Measurements from ENCODE around the gene OR52B6.

The OR52B6 gene, protein sequence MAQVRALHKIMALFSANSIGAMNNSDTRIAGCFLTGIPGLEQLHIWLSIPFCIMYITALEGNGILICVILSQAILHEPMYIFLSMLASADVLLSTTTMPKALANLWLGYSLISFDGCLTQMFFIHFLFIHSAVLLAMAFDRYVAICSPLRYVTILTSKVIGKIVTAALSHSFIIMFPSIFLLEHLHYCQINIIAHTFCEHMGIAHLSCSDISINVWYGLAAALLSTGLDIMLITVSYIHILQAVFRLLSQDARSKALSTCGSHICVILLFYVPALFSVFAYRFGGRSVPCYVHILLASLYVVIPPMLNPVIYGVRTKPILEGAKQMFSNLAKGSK

DNA sequence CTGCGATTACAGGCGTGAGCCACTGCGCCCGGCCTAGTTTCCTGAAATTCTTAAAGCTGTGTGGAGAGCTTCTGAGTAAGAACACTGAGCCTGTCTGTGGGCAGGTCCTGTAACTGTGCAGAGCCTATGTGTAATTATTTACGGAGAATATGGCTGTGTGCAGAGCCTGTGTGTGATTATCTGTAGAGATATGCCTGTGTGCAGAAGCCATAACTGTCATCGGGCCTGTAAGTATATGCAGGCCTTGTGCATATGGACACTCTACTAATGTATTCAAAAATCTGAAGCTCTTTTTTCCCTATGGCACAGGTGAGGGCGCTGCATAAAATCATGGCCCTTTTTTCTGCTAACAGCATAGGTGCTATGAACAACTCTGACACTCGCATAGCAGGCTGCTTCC, at the start of gene OR52B6:
TSS of gene OR52B6 (plus strand) at position 301 of the 400 bp plus-strand sequence. CDS start at position 301, 0 bp downstream.
- H3K9me3 Mint-ChIP-seq = peaks cover 2 to 7% of the 10 kb centered on the region in 2 donors
- H3K27ac Mint-ChIP-seq = no peak within 1 kb of the TSS
- no peak within 1 kb of the TSS for H3K4me3 Mint-ChIP-seq
- H3K36me3 Mint-ChIP-seq = no peaks in the 10 kb centered on the region
- ATAC-seq (replicated peaks) (no peak), DNase-seq (no peak)
- H3K4me1 Mint-ChIP-seq = no peaks in the 10 kb centered on the region
- H3K27me3 Mint-ChIP-seq = no peaks in the 10 kb centered on the region

DNA sequence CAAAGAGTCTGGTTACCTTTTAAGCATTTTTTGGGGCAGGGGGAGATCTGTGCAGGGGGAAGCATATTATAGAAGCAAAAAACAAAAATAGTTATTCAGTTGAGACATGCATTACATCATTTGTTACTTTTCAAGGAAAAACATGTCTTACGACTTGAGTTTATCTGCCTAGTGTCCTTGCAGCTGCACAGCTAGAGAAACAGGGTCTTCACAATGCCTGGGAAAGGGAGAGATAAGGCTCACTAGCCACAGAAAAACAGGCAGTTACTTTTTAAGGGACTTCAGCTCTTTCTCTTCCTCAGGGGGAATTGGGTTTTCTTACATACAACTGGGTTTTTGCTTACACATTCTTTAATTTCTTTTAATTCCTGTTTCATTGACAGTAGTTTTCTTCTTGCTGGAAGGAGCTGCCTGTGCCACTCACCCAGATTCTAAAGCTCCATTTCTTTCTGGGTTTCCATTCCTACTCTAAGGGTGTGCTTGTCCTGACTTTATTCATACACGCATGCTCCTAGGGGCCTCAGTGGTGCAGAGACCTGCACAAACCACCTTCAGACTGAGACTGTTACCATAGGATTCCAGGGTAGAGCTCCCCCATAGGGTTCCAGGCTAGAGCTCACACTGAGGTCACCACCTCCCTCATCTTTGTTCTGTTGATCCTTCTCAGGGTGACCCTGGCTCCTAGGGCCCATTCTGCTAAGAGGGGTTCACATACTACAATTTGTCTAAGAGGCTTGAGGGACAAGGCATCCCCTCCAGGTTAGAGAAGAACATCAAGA, 49.4 kb upstream of the OR52B6 start:
- H3K36me3 Mint-ChIP-seq = no peaks in the 10 kb centered on the region
- ATAC-seq (replicated peaks) (no peak), DNase-seq (no peak)
- no peak overlapping the region for H3K4me3 Mint-ChIP-seq
- no peaks in the 10 kb centered on the region for H3K4me1 Mint-ChIP-seq
- H3K27ac Mint-ChIP-seq = no peak overlapping the region
- no peaks in the 10 kb centered on the region for H3K27me3 Mint-ChIP-seq
- no peaks in the 10 kb centered on the region for H3K9me3 Mint-ChIP-seq

DNA sequence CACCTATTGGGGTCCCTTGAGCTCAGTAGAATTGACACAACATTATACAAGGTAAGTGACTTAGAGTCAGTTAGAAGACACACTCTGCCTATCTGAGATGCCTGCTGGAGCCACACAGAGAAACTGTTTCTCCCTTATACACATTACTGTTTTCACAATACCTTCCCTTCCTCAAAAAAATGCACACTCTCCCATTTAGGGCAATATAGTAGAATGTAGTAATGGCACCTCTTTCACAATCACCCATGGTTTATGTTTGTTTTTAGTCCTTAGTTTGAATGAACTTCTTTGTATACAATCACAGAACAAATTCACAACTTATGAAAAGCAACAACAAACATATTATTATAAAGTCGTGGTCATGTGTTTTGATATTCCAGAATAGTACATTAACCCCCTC, 46.6 kb upstream of the OR52B6 start:
- Mint-ChIP-seq H3K27me3 (no peaks in the 10 kb centered on the region), H3K4me1 (no peaks in the 10 kb centered on the region), H3K36me3 (peaks cover 0 to 2% of the 10 kb centered on the region in 2 donors), H3K4me3 (no peak overlapping the region), H3K9me3 (peaks cover 0 to 7% of the 10 kb centered on the region in 2 donors), H3K27ac (no peak overlapping the region)
- ATAC-seq (replicated peaks) (no peak), DNase-seq (no peak)

DNA sequence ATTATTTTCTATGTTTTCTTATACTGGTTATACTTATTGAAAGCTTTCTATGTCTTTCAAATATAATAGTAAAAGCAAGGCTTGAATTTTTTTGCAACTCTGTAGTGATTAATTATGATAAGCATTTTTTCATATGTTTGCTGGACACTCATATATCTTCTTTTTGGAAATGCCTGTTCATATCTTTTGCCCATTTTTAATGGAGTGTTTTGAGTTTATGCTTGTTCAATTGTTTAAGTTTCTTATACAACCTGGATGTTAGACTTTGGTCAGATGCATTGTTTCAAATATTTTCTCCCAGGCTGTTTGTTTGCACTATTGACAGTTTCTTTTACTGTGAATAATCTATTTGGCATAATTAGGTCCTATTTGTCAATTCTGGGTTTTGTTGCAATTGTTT, 44.2 kb upstream of the OR52B6 start:
- no peak overlapping the region for H3K27ac Mint-ChIP-seq
- no peak overlapping the region for H3K4me3 Mint-ChIP-seq
- DNase-seq = no peak
- peaks cover 0 to 2% of the 10 kb centered on the region in 2 donors for H3K36me3 Mint-ChIP-seq
- H3K9me3 Mint-ChIP-seq = peaks cover 0 to 7% of the 10 kb centered on the region in 2 donors
- H3K27me3 Mint-ChIP-seq = no peaks in the 10 kb centered on the region
- no peaks in the 10 kb centered on the region for H3K4me1 Mint-ChIP-seq
- ATAC-seq (replicated peaks) = no peak

DNA sequence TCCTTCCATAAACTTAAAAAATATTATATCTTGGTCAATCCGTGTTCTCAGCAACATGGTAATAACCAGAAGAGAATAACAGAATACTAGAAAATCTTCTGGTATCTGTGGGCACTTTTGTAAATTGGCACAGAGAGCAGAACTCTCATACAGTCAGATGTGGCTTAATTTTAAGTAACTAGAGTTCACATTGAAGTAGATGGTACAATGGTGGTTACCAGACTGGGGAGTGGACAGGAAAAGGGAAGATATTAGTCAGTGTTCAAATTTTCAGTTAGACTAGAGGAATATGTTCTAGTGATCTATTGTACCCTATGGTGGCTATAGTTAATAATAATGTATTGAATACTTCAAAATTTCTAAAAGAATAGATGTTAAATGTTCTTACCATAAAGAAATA, 39.2 kb upstream of the OR52B6 start:
- Mint-ChIP-seq H3K4me3 (no peak overlapping the region), H3K4me1 (no peaks in the 10 kb centered on the region), H3K27ac (no peak overlapping the region), H3K27me3 (no peaks in the 10 kb centered on the region), H3K9me3 (peaks cover 0 to 7% of the 10 kb centered on the region in 2 donors), H3K36me3 (peaks cover 0 to 2% of the 10 kb centered on the region in 2 donors)
- ATAC-seq (replicated peaks) (no peak), DNase-seq (no peak)

DNA sequence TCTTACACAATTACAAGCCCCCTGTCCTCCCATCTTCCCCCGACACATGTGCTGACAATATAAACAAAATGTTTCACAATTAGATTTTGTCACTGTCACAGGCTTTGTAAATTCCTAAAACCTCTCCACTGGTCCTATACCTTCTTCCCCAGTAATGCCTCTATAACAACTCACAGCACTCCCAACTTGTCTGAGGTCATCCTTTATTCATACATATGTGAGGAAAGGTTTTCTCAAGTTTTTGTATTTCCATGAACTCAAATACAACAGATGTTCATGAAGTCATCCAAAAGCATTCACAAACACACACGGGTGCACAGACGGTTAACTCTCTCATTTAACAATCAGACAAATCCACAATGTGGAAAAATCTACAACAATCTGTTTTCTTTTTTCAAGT, 34.2 kb upstream of the OR52B6 start:
- no peak for DNase-seq
- no peak for ATAC-seq (replicated peaks)
- Mint-ChIP-seq H3K27ac (no peak overlapping the region), H3K4me3 (no peak overlapping the region), H3K27me3 (peaks cover under 1 to 5% of the 10 kb centered on the region in 2 donors), H3K9me3 (peaks cover 0 to 2% of the 10 kb centered on the region in 2 donors), H3K36me3 (no peaks in the 10 kb centered on the region), H3K4me1 (no peaks in the 10 kb centered on the region)

DNA sequence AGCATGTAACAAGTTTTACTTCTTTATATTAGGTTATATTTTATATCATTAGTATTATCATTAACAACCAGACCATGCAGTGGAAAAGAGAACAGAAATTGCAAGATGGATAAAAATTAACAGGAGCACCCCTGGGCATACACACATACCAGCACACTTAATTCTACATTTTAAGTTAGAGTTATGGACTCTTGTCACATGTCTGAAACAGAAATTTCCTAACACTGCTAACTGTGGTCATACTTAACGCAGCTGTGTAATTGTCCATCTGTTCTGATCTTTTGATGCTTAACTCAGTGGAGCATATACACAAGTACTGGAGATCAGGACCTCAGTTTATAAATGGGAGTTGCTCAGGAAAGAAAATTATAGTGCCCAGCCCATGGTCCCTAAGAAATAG, 32.7 kb upstream of the OR52B6 start:
- ATAC-seq (replicated peaks) (no peak), DNase-seq (no peak)
- no peak overlapping the region for H3K27ac Mint-ChIP-seq
- peaks cover 8 to 12% of the 10 kb centered on the region in 2 donors for H3K27me3 Mint-ChIP-seq
- peaks cover 0 to 2% of the 10 kb centered on the region in 2 donors for H3K9me3 Mint-ChIP-seq
- no peak overlapping the region for H3K4me3 Mint-ChIP-seq
- H3K4me1 Mint-ChIP-seq = no peaks in the 10 kb centered on the region
- peaks cover 0 to 2% of the 10 kb centered on the region in 2 donors for H3K36me3 Mint-ChIP-seq

DNA sequence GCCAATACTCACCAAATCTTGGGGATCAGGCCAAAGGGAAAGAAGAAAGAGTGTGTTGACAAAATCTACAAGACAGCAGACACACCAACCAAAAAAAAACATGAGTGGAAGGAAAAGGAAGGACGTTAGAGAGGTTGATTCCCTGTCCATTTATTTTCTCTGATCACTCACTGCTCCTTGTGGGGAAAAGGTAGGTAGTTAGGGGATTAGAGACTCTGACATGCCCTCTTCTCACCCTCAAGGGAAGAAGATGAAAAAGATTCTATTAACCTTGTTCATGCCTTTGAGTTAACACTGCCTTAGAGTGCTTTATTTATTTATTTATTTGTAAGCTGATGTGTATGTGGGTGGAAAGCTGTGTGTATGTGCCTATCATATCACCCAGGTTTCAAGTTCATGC, 32.2 kb upstream of the OR52B6 start, which contains the start of gene OR52H1:
TSS of gene OR52H1 (minus strand) at position 101 of the 400 bp plus-strand sequence. CDS start 3,035 bp downstream, outside the sequence.
- no peak within 1 kb of the TSS for H3K27ac Mint-ChIP-seq
- H3K4me1 Mint-ChIP-seq = no peaks in the 10 kb centered on the region
- H3K4me3 Mint-ChIP-seq = no peak within 1 kb of the TSS
- H3K9me3 Mint-ChIP-seq = peaks cover 0 to 2% of the 10 kb centered on the region in 2 donors
- peaks cover 0 to 2% of the 10 kb centered on the region in 2 donors for H3K36me3 Mint-ChIP-seq
- DNase-seq (no peak), ATAC-seq (replicated peaks) (no peak)
- peaks cover 8 to 12% of the 10 kb centered on the region in 2 donors for H3K27me3 Mint-ChIP-seq

DNA sequence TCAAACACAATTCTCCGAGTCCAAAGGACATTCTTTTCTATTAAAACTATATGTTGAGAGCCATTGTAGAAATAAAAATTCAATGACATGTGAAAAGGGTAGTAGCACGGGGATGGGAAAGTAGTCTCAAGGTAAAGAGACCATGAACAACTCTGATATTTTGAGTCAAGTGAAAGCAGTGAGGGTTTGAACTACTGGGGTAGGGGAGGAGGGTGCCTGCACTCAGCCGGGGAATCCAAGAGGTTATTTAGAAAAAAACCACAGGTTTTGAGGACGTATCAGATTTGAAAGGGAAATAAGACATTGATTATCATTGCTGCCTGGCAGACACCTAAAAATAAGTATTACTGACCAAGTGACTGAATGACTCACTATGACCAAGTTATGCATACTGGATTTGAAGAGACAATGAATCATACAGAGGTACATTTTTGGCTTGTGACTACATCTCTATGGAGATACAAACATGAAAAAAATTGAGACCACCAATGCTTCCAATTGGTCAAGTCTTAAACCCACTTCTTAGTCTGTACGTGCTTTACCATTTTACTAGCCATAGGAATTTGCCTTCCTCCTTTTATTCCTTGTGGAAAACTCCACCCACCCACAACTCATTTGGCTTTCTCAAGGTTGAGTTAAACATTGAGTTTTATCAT, 30.1 kb upstream of the OR52B6 start:
- Mint-ChIP-seq H3K36me3 (peaks cover 0 to 2% of the 10 kb centered on the region in 2 donors), H3K4me1 (peaks cover 2 to 6% of the 10 kb centered on the region in 2 donors), H3K9me3 (peaks cover 0 to 2% of the 10 kb centered on the region in 2 donors), H3K27me3 (peaks cover 8 to 16% of the 10 kb centered on the region in 2 donors), H3K4me3 (no peak overlapping the region), H3K27ac (no peak overlapping the region)
- DNase-seq (no peak), ATAC-seq (replicated peaks) (peak in 1 of 2 donors; percentile 68)

DNA sequence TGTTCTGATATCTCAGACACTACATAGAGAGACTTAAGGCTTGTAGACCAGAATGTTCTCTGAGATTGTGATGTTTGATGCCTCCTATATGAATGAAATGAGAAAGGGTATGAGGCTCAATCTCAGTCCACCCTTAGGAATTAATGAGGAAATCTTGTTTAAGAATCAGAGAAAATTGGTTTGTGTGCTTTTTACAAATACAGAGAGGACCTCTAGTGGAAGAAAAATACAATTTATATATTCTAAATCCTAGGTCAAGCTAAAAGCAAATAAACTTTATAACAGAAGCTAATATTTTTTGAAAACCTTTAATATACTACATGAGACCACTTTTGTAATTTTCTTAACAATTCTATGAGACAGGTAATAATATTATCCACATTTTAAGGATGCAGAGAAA, 27.3 kb upstream of the OR52B6 start:
- Mint-ChIP-seq H3K4me3 (no peak overlapping the region), H3K27me3 (peaks cover 8 to 16% of the 10 kb centered on the region in 2 donors), H3K36me3 (peaks cover 0 to 2% of the 10 kb centered on the region in 2 donors), H3K27ac (no peak overlapping the region), H3K4me1 (peaks cover 2 to 6% of the 10 kb centered on the region in 2 donors), H3K9me3 (peaks cover 0 to 2% of the 10 kb centered on the region in 2 donors)
- DNase-seq (no peak), ATAC-seq (replicated peaks) (no peak)

DNA sequence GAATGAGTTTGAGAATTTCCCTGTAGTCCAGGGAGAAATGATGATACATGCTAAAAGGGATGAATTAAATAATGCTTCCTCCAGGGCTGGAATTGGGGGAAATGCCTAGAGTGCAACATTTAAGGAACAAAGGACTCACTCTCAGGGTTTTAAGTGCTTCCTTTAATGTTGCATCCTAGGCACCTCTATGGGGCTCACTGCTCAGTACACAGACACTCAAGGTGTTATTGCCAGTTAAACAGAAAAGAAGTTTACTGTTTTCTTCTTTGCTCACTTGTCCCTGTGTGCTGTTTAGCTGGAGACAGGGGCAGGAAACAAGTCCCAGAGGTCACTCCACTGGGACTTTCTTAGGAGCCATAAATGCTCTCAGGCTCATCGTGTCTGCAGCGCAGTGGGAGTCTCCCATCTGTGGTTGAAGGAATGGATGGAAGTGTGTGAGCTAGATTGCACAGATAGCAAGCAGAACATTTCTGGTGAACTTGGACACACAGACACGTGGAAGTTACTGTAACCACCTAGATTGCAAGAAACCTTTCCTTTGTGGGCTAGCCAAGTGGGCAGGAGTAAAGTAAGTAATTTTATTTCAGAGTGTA, 24.0 kb upstream of the OR52B6 start:
- Mint-ChIP-seq H3K4me1 (peaks cover 2 to 6% of the 10 kb centered on the region in 2 donors), H3K36me3 (no peaks in the 10 kb centered on the region), H3K4me3 (no peak overlapping the region), H3K27me3 (peaks cover 5 to 9% of the 10 kb centered on the region in 2 donors), H3K27ac (no peak overlapping the region), H3K9me3 (no peaks in the 10 kb centered on the region)
- no peak for ATAC-seq (replicated peaks)
- DNase-seq = no peak

DNA sequence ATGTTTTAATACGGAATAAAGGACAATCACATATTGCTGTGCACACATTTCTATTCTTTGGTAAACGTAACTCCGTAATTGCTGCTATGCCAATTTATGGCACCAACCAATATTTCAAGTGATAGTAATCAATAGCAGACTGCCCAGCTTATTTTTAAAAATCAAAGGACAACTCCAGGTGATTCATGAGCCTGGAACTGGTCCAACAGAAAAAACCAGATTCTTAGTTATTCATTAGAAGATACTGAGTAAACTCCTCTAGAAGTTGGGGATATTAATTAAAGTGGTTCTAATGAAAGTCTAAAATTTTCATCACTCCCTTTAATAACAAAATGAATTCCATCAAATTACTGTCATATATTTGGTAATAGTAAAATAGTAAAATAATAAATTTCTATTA, 22.9 kb upstream of the OR52B6 start:
- H3K27me3 Mint-ChIP-seq = peaks cover 0 to 4% of the 10 kb centered on the region in 2 donors
- H3K36me3 Mint-ChIP-seq = no peaks in the 10 kb centered on the region
- ATAC-seq (replicated peaks) (no peak), DNase-seq (no peak)
- no peak overlapping the region for H3K27ac Mint-ChIP-seq
- no peaks in the 10 kb centered on the region for H3K9me3 Mint-ChIP-seq
- peaks cover 2 to 6% of the 10 kb centered on the region in 2 donors for H3K4me1 Mint-ChIP-seq
- H3K4me3 Mint-ChIP-seq = no peak overlapping the region

DNA sequence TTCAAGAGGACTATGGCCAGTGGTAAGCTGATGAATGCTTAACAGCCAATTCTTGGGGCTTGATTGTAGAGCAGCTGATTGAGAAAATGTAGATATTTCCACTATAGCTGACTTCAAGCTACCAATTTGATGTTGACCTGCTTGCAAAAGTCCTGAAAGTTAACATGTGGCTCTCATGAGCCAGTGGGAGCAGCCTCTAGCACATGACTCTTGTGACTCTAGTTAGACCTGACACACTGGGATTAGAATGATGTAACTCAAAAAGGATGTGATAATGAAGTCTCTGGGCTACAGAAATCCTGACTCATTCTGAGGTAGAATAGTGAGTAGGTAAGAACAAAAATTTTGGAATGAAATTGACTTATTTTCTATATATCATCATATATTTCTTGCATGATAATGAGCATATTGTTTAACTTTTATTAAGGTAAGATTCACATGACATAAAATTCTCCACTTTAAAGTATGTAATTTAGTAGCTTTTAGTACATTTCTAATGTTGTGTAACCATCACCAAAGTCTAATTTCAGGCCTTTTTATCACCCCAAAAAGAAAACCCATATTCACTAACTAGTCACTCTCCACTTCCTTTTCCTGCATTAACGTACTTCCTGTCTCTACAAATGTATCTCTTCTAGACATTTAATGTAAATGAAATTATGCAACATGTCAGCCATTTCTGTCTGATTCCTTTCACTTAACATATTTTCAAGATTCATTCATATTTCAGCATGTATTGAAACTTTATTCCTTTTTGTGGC, 16.2 kb upstream of the OR52B6 start:
- Mint-ChIP-seq H3K27ac (no peak overlapping the region), H3K27me3 (peaks cover 0 to 3% of the 10 kb centered on the region in 2 donors), H3K9me3 (no peaks in the 10 kb centered on the region), H3K4me1 (no peaks in the 10 kb centered on the region), H3K36me3 (no peaks in the 10 kb centered on the region), H3K4me3 (no peak overlapping the region)
- ATAC-seq (replicated peaks) (no peak), DNase-seq (no peak)

Measured in stimulated activated naive B cell treated with anti-CD40 and anti-IgM and Interleukin-4, amounts not matched to agents 10 μg/mL and 1 μg/mL and 100 μg/mL, for 72 hours (primary cell).